Lower leg skin (tissue), 3 donors: ENCODE measurements around the gene UQCRC1.

Experiments used
- CTCF ChIP-seq, 3 donors: fragments of 450-650 bp; IDR thresholded peaks; one replicate each; pipeline ENCODE4 v1.5.1; 2016; ENCODE audit warnings: antibody characterized with exemption in 3 of 3, mild to moderate bottlenecking in 3 of 3, moderate library complexity in 2 of 3
- POLR2A ChIP-seq, 2 donors: fragments of 450-650 bp; IDR thresholded peaks; one replicate each; pipeline ENCODE4 v1.6.1; 2016 to 2017; ENCODE audit warnings: antibody characterized with exemption in 2 of 2, mild to moderate bottlenecking in 1 of 2, moderate library complexity in 1 of 2

DNA sequence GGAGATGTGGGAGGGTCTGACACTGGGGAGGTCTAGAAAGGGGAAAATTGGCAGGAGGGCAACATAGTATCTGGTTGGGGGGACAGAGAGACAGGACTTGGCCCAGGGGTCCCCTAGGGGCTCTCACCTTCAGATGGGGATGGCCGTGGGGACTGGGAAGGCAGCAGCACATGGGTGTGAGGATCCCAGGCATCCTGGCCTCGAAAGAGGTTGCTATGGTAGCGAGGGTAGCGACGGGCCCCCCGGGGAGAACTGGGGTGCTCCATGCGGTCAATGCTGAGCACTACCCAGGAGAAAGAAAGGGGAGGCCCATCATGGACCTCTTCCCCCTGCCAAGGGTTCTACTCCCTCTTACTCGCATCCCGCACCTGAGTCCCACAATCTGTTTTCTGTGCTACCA, 38.3 kb upstream of the UQCRC1 start:
- no peak for TF ChIP-seq CTCF (IDR thresholded peaks at IDR 0.05)
- TF ChIP-seq POLR2A (IDR thresholded peaks at IDR 0.05): no peak
